ENCODE measurements around the gene ADAM8.

Gene ADAM8

DNA sequence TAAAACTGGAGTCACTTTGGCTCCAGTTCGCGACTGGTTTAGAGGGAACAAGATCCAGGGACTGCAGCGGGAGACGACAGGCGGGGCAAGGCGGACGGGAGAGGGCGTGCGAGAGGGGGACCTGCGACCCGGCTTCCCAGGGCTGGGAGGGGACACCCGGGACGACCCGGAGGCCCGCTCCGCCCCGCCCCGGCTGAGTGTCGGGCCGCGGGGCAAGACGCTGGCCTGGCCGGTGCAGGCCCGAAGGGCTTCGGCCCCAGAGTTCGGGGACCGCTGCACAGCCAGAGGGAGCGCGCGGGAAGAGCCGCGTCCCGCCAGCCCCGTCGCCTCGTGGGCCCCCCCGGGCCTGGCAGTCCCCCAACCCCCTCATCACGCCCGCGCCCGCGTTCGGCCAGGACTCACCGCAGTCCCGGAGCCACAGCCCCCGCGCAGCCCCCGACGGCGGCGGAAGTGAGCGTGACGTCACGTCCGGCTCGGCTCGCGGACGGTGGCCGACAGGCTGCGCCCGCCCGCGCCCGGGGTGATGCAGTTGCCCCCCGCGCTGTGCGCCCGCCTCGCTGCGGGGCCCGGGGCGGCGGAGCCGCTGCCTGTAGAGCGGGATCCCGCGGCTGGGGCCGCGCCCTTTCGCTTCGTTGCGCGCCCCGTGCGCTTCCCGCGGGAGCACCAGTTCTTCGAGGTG lies 31.9 kb upstream of the ADAM8 start, which contains the start of the genes TUBGCP2 and ZNF511:
Gene TUBGCP2 (minus strand): TSS at position 452 of the 679 bp plus-strand sequence. CDS start 5,931 bp downstream, outside the sequence.
Gene ZNF511 (plus strand): TSS at position 494 of the 679 bp plus-strand sequence. CDS start 30 bp downstream, at position 524.
- peak; percentile 75 for DNase-seq

DNA sequence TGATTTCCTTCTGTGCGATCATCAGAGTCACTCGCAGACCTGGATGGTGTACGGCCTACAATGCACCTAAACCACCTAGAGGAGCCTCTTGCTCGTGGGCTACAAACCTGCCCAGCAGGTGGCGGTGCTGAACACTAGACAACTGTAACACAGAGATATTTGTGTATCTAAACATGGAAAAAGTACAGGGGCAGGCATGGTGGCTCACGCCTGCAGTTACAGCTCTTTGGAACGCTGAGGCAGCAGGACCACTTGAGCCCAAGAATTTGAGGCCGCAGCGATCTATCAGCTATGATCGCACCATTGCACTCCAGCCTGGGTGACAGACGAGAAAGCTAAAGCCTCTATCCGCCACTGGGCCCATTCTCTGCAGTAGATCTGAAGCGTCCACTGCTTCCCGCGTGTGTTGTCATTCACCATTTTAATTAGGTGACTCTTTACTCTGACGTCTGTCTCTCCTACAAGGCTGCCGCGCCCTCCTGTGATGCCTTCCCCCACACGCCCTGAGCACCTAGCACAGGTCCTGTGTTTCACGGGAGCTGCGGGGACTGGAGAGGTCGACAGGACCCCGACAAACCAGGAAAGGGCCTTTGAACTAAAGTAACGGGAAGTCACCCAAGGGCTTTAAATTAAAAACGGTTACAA lies 31.2 kb upstream of the ADAM8 start:
- peak; percentile 55 for DNase-seq

DNA sequence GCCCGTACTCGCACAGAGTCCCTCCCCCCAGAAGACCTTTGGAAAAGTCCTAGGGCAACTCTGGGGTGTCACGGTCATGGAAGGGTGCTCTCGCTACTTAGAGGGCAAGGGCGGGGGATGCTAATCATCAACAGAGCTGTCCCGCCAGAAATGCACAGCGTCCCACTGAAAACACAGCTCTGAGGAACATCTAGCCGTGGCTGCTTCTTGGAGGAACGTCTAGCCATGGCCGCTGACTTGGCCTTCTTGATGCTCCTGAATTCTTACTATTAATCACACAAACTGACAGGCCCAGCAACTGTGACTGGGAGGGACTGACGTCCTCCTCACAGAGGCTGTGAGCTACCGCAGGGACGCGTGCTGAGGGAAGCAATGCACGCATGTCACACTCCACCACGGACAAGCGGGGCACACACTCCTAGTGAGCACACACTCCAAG lies 30.3 kb upstream of the ADAM8 start:
- no peak for DNase-seq

DNA sequence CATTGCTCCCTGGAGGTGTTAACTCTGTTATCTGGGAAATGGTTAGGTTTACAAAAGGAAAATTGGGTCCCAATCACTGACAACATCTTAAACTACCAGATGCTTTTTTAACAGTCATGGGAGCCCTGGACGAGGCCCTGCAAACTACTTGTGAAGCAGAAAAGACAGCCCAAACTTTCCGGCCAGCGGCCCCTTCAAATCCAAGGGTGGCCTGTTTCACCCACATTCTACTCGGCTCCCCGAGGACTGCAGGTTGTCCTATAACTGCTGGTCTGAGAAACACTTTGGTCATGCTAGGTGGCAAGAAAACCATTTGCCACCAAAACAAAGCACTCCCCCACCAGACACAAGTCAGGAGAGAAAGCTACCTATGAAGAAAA lies 29.4 kb upstream of the ADAM8 start:
- DNase-seq = no peak

DNA sequence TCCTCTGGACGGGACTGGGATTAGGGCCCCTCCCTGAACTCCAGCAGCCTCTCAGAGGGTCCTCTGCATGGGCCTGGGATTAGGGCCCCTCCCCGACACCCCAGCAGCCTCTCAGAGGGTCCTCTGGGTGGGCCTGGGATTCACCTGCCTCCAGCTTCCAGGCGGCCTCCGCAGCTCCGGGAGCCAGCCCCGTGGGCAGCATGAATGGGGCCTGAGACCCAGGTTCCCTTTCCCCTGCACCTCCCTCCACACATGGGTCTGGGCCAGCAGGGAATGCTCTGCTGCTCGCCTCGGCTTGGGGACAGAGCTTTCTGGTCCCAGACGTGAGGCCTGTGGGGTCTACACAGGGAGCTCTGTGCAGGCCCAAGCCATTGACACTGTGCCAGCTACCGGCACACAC lies 26.5 kb upstream of the ADAM8 start:
- no peak for DNase-seq

DNA sequence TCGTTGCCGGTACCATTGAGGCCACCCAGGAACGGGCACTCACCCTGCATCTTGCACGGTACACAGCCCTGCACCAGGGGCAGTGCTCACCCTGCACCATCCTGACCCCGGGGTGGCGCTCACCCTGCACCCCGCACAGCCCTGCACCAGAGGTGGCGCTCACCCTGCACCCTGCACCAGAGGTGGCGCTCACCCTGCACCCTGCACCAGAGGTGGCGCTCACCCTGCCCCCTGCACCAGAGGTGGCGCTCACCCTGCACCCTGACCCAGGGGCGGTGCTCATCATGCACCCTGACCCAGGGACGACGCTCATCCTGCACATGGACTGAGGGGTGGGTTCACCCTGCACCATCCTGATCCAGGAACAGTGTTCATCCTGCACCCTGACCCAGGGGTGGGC lies 25.6 kb upstream of the ADAM8 start:
- no peak for DNase-seq

DNA sequence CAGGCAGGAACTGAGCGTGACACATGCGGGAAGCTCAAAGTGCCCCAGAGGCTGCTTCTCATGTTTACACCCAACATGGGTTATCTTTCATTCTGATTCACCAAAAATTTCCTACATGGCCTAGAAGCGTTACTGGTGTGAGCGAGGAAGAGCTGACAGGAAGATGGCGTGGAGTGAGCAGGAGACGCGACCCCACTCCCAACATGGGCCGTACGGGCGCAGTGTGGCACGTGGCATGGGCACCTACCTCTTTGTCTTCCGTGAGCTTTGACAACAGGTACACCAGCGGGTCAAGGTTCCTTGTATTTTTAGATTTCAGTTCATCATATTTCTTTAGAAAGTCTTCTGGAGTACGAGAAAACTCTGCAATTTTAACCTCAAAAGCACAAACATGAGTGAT lies 23.1 kb upstream of the ADAM8 start:
- DNase-seq = no peak

DNA sequence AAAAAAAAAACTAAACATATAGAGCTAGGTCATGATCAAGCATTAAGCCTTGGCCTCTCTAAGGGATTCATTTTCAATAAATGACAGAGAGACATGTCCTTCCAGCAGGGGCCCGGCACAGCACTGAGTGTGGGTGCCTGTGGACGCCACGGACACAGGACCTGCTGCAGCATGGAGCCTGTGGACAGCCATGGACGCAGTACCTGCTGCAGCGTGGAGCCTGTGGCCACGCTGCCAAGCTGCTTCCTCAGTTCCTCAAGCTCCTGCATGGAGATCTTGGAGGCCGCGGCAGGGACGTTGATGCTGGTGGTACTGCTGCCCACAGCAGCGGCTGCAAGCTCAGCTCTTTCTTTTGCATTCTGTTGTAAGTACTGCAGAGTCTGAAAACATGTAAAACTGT lies 22.6 kb upstream of the ADAM8 start:
- no peak for DNase-seq

DNA sequence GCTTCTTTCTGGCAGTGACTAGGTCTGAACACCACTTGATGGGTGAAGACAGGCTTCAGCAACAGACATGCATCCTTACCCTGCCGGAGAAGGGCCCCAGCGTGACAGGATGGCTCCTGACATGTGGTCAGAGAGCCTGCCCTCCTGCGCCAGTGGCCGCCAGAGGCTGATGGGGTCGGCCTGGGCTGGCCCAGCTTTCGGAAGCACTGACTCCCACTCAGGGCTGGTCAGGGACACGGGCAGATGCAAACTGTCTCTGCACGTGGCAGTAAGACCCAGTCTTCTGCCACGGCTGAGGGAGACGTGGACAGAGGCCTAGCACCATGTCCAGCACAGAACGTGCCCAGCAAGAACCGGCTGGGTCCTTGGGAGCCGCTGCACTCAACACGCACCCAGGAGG lies 21.8 kb upstream of the ADAM8 start:
- no peak for DNase-seq

DNA sequence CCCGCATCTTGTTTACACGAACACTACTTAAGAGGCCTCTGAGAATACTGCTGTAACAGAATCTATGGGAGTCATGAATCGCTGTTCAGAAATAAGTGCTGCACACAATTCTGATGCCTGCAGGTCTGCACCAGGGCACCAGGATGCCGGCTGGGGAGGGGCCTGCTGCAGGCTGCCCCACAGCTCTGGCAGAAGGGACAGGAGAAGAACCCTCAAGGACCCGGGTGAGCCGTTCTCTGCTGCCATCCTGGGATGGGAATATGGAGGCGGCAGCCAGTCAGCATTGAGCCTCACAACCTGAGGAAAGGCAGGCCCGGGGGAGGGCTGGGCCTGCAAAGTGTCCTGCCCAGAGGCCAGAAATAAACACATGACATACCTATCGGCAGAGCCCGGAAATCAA lies 20.8 kb upstream of the ADAM8 start:
- DNase-seq = no peak

DNA sequence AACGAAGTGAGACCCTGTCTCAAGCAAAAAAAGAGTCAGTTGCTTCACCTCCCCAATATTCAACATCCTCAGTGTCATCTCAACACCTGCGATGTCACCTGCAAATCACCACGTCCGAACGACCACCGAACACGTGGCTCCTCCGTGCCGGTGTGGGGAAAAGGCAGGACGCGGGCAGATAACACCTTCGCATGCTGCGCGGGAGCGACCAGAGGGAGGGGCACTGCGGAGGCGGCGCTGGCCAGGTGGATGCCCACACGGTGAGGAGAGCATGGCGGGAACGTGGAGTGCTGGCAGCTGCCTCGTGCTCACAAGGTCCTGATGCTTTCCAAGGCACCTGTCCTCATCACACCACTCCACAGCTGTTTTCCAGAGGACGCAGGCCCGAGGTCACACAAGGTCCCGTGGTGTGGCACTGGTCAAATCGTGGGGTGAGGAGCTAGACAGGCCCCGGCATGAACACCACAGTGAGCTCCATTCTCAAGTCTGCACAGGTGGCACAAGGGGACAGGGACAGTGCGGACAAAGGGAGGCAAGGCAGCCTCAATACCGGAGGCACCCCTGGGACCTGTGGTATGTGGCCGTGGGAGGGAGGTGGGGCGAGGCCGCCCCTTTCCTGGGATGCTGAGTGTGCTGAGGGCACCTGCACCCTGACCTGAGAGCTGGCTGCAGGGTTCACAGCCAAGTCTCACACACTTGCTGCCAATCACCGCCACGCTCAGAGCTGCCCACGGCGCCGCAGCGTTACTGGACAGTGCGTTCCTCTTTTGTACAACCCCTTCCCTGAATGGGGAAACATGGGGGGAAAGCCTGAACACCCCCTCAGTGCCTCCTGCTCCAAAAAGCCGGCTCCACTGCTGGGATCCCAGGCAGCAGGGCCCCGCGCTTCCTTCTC lies 19.0 kb upstream of the ADAM8 start:
- DNase-seq = no peak

DNA sequence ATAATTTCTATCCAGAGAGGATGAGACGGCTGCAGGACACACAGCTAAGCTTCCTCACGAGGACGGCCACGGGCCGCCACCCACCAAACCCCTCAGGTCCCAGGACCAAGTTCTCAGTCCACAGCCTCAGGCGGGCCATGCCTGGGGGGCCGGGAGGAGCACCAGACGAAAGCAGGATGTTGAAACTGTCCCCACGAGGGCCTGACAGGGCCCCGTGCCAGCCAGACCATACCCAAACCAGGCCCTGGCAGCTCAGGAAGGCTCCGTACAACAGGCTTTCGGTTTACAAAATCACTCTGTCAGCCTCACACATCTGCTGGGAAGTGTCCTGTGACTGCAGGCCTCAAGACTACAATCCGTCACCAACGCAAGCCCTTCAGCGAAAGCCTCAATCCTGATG lies 17.5 kb upstream of the ADAM8 start:
- no peak for DNase-seq

DNA sequence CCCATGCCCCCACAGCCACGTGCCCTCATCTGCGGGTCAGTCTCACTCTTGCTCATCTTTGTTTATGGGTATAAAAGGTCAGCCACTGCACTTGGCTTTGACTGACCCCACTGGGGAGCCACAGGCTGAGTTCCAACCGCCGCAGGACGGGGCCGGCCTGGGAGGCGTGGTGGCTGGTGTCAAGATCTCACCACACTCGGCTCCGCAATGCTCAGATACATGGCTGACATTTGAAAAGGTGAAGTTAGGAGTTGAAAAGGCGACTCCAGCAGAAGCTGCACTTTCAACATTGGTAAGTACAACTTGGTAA lies 17.1 kb upstream of the ADAM8 start:
- no peak for DNase-seq

DNA sequence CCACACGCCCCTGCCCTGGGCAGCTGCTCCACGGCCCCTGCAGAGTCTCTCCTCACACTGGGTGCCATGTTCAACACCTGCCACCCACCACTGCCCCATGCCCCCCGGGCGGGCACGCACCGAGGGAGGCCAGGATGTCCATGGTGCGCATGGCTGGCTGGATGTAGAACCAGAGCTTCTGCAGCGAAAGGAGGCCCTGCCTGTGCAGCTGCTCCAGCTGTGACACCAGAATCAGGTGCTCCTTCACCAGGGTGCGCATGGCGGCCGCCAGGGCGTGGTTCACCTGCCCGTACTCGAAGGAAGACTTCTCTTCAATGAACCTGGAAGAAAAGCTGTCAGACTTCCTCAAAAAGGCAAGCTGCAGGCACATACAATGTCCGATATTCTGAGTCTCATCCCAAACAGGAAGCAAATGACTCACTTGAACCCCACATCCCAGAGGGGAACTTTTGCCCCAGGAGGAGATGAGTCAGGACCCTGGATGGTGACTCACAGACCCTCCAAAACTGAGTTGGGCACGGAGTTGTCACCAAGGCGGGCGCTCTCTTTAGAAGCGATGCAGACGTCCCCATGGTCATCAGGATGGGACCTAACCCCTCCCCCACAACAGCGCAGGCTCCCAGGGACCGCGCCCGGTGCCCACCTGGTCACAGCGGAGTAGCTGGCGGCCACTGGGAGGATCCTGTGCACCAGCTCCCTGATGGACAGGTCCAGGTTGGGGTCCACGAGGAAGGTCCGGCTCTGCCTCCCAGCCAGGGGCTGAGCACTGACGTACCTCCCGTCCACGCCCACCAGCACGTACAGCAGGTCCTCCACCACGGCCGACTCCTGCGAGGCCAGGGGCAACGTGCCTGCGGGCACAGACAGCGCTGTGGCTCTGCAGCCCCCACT lies 16.5 kb upstream of the ADAM8 start:
- peak; percentile 93 for DNase-seq

DNA sequence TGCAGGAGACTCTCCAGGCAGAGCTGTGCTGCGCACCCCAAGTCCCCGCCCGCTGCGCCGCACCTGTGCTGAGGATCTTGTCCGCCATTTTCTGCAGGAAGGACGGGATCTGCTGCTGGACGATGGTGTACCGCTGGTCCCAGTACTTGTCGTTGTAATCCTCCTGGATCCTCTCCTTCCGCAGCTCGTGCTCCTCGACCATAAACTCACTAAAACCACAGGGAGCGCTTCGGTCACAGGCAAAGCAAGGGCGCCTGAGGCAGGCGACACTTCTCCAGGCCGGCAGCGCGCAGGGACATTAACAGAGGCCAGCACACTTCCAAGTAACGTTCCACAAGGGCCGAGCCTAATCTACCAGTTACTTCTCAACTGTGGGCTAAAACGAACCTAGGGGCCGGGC lies 13.1 kb upstream of the ADAM8 start:
- no peak for DNase-seq

DNA sequence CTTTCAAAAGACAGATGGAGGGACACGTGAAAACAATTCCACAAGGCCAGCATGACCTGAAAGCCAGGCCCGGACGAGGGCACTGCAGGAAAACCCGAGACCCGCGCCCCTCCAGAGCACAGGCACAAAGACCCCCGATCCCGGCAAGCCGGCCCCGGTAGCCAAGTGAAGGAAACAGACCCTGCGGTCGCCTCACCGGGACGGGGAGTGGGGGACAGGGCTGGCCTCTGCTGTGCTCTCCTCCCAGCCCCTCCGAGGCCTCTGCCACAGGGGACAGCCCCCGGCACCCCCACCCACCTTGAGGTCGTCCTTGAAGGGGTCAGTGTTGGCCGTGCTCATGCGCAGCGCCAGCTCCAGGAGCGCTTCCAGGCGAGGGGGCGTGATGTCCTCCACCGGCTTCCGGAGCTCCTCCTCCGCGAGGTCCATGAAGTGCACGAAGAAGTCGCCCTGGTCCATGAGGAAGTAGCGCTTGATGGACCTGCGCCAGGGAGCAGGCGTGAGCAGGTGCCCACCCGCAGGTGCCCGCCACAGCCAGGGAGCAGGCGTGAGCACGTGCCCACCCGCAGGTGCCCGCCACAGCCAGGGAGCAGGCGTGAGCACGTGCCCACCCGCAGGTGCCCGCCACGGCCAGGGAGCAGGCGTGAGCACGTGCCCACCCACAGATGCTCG lies 11.3 kb upstream of the ADAM8 start:
- DNase-seq = no peak

DNA sequence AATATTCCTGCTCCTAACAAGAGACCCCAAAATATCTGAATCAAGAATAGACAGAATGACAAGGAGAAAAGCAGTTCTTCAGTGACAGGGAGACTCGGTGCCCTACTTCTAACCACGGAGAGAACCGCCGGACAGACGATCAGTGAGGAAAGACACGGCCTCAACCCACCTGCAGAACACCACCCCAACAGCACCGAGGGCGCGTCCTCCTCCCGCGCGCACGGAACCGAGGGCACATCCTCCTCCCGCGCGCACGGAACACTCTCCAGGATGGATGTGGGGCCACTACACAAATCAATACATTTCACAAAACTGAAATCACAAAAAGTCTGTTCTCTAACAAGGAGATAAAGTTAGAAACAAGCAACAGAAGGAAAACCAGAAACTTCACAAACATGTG lies 9.7 kb upstream of the ADAM8 start:
- DNase-seq = no peak

DNA sequence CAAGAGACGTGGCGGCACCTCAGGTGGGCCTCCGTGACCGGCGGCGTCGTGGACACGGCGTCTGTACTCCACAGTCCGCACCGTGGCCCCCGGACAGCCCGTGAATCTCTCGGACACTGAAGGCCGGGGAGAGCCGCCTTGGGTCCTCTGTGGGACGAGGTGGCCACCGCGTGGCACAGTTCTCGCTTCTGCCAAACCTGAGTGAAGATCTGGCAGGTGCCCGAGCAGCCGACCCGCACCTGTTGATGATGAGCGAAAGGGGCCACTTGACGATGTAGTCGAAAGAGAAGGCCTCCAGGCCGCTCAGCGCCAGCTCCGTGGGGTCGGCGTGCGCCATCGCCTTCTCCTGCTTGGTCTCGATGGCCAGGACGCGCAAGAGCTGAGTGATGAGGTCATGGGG lies 8.5 kb upstream of the ADAM8 start:
- no peak for DNase-seq

DNA sequence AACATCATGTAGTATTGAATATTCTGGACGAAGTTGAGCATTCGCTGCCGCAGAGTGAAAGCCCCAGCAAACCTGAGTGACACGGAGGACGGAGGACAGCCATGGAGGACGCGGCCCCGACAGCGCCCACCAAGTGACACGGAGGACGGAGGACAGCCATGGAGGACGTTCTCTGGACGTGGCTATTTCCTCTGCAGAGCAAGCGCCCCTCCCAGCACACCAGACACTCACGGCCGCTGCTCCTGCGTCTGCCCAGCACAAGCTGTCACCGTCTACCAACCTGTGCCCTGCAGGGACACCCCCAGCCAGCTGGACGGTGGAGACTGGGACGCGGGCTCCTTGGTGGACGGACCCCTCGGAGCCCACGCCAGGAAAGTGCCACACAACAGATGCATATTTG lies 7.3 kb upstream of the ADAM8 start:
- no peak for DNase-seq

DNA sequence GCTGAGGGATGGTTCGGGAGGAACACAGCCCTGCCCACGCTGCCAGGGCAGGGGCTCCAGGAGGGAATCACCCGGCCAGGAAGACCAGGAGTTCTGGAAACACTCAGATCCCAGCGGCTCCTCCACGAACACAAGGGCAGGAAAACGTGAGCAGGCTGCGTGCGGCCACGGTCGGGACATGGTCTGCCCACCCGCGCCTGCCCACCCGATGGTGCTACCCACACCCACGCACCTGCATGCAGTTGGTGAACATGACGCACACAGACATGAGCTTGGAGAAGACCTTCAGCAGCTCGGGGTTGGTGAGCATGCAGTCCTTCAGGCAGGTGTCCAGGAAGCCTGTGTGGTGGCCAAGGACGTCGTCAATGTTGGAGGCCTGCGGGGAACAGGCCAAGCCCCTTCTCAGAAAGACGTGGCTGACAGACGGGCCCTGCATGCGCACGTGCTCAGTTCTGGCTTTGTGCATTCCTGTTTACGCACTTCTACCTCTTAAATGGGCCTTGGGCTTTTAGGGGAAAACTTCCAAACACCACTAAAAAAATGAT lies 6.2 kb upstream of the ADAM8 start:
- DNase-seq = no peak

DNA sequence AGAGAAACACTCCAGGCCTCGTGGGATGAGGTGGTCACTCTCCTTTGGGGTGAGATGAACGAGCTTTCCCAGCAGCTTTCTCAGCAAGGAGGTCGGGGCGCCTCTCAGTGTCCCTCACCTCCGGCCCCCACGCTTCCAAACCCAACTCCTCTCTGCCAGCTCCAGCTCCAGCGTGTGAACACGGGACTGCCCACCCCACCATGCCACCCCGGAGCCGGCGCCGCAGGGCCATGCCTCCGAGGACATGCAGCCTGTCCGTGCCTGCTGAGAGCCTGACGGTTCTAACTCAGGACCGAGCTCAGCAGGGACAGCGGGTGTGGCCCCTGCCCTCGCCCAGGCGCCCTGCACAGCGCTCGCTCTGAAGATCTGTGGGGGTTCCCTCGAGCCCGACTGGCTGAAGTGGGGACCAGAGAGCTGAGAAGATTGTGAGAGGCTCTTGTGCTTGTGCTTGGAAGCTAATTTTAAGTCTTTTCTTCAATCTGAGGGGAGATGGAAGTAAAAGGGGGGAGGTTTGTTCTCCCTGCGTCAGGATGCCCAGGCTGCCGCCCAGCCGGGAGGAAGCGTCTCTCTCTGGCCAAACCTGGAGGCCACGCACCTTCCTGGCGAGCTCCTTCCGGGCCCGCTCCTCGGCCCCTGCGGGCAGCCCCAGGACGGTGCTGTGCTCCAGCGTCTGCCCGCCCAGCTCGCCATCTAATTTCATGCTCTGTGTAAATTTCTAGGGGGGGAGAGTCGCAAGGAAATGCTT lies 5.1 kb upstream of the ADAM8 start:
- DNase-seq = no peak
